Upper lobe of left lung (tissue), 6 donors: ENCODE measurements around the gene SERPINE3. TPM values are rescaled to one million over a fixed set of nuclear protein-coding genes. Genes with fewer than 3 reads are reported as not detected.

Experiments used
- ATAC-seq, 2 donors: fragments of 200-7000 bp; cut with Tn5 transposase; one replicate each; pipeline ENCODE4 v1.9.1; 2022; ENCODE audit warnings: mild to moderate bottlenecking in 2 of 2, moderate library complexity in 2 of 2; ENCODE audit not compliant: low FRiP score in 2 of 2
- DNase-seq, 2 donors: peaks; one replicate each; pipeline ENCODE4 v3.0.0-alpha.2; 2019 to 2020
- H3K27ac ChIP-seq, 4 donors: fragments of 200-600 bp; sonication (generic); one replicate each; pipeline ENCODE4 v1.5.1; 2016 to 2019
- H3K27me3 ChIP-seq, 4 donors: fragments of 200-600 bp; sonication (generic); one replicate each; pipeline ENCODE4 v1.5.1; 2017 to 2019
- H3K36me3 ChIP-seq, 4 donors: fragments of 200-600 bp; sonication (generic); one replicate each; pipeline ENCODE4 v1.5.1; 2016 to 2019
- H3K4me1 ChIP-seq, 4 donors: fragments of 200-600 bp; sonication (generic); one replicate each; pipeline ENCODE4 v1.5.1; 2018 to 2019
- H3K4me3 ChIP-seq, 4 donors: fragments of 200-600 bp; sonication (generic); one replicate each; pipeline ENCODE4 v1.5.1; 2017 to 2019; ENCODE audit warnings: mild to moderate bottlenecking in 2 of 4, moderate library complexity in 1 of 4
- H3K9me3 ChIP-seq, 4 donors: fragments of 200-600 bp; sonication (generic); one replicate each; pipeline ENCODE4 v1.5.1; 2018 to 2019
- EP300 ChIP-seq, 4 donors: sonication (generic); formaldehyde crosslinking; IDR thresholded peaks; one replicate each; pipeline ENCODE4 v1.5.1; 2017; ENCODE audit warnings: antibody characterized with exemption in 4 of 4, control low read depth in 2 of 4
- POLR2A ChIP-seq, 4 donors: fragments of 450-650 bp; IDR thresholded peaks; one replicate each; pipeline ENCODE4 v1.5.1; 2016 to 2017; ENCODE audit warnings: antibody characterized with exemption in 4 of 4, mild to moderate bottlenecking in 2 of 4
- POLR2AphosphoS5 ChIP-seq, 2 donors: sonication (generic); formaldehyde crosslinking; IDR thresholded peaks; one replicate each; pipeline ENCODE4 v1.5.1; 2017; ENCODE audit warnings: antibody characterized with exemption in 2 of 2
- WGBS, 2 donors: methylation state at CpG; one replicate each; pipeline ENCODE4 v1.1.5; 2017 to 2018; 5-methylcytosine and 5-hydroxymethylcytosine counted together
- total RNA-seq, 6 donors: library from RNA; depleted of rRNA in 4 of 6; stranded (reverse); fragments of >200 nt in 4 of 6; gene quantifications; one replicate each; pipeline versions ENCODE4 v1.1.0 to v1.2.1, GENCODE V29; 2016 to 2021
- TF ChIP-seq, protein P1 (sequence below), 6 experiments: fragments of 450-650 bp in 4 of 6; fragments of 200-600 bp in 2 of 6; sonication (generic) in 2 of 6; IDR thresholded peaks; one replicate each; pipeline ENCODE4 v1.5.1; 2016 to 2019; ENCODE audit warnings: antibody characterized with exemption in 6 of 6
- donor health status: DM: no; HTN: no; CAD: no; lungs with moderate emphysema.
- donor health status: DM: no; HTN: yes; CAD: no; lungs with severe emphysema.

SERPINE3 gene
- total RNA-seq, 6 donors from 2014 or later = not detected

GRCh38 chr13:51336746-51337145, 2.7 kb upstream of the SERPINE3 start:
- no peaks in the 10 kb centered on the region for H3K4me1 ChIP-seq
- DNase-seq (no peak), ATAC-seq (no peak)
- no peak overlapping the region for H3K27ac ChIP-seq
- H3K4me3 ChIP-seq = no peak overlapping the region
- 91% methylated on average over 5 of the region's 5 CpGs; no CpG with 5 or more reads in 1 of the 2 donors for WGBS, 2 donors
- H3K27me3 ChIP-seq = no peaks in the 10 kb centered on the region
- H3K9me3 ChIP-seq = no peaks in the 10 kb centered on the region
- TF ChIP-seq, protein P1, sequence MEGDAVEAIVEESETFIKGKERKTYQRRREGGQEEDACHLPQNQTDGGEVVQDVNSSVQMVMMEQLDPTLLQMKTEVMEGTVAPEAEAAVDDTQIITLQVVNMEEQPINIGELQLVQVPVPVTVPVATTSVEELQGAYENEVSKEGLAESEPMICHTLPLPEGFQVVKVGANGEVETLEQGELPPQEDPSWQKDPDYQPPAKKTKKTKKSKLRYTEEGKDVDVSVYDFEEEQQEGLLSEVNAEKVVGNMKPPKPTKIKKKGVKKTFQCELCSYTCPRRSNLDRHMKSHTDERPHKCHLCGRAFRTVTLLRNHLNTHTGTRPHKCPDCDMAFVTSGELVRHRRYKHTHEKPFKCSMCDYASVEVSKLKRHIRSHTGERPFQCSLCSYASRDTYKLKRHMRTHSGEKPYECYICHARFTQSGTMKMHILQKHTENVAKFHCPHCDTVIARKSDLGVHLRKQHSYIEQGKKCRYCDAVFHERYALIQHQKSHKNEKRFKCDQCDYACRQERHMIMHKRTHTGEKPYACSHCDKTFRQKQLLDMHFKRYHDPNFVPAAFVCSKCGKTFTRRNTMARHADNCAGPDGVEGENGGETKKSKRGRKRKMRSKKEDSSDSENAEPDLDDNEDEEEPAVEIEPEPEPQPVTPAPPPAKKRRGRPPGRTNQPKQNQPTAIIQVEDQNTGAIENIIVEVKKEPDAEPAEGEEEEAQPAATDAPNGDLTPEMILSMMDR (IDR thresholded peaks at IDR 0.05) = no peak
- TF ChIP-seq POLR2A (IDR thresholded peaks at IDR 0.05) (no peak), POLR2AphosphoS5 (IDR thresholded peaks at IDR 0.05) (no peak), EP300 (IDR thresholded peaks at IDR 0.05) (no peak)
- no peaks in the 10 kb centered on the region for H3K36me3 ChIP-seq

DNA sequence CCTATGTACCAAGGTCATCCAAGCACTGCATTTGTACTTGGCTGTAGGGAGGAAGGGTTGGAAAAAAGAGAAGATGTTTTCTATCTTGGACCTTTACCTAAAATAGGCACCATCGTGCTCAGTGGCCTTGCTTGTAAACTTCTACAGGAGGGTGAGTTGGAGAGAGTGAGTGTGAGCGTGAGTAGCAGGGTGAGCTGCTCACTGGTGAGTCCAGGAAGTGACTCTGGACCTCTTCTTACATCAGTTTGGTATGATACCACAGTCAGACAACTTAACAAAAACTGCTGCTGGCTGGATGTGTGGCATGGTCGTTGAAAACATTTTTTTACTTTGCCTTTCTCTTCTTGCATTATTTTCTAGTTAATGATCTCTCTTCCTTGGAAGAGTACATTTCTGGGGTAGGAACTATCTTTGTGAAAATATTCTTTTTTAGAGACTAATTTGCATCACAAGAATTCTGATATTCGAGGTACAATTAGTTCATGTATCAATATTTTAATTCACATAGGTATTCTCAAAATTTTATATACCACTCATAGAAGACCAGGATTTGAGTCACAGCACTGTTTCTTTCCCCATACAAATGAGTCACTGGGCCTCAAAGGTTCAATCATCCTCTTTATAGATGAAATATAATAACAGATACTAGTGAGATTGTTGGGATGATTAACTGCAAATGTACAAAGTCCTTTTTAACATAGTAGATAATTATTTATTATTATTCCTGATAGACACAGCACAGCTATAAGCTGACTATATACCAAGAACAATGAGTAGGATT, 651 bp downstream of the SERPINE3 start:
- Histone ChIP-seq H3K27ac (no peak overlapping the region), H3K36me3 (no peaks in the 10 kb centered on the region), H3K4me1 (no peaks in the 10 kb centered on the region), H3K9me3 (no peaks in the 10 kb centered on the region), H3K27me3 (no peaks in the 10 kb centered on the region), H3K4me3 (no peak overlapping the region)
- TF ChIP-seq, protein P1 (IDR thresholded peaks at IDR 0.05) = no peak
- TF ChIP-seq POLR2AphosphoS5 (IDR thresholded peaks at IDR 0.05) = no peak
- TF ChIP-seq EP300 (IDR thresholded peaks at IDR 0.05) = no peak
- TF ChIP-seq POLR2A (IDR thresholded peaks at IDR 0.05) = no peak
- ATAC-seq (no peak), DNase-seq (no peak)
- 71 to 72% methylated on average over 4 of the region's 4 CpGs for WGBS, 2 donors

DNA sequence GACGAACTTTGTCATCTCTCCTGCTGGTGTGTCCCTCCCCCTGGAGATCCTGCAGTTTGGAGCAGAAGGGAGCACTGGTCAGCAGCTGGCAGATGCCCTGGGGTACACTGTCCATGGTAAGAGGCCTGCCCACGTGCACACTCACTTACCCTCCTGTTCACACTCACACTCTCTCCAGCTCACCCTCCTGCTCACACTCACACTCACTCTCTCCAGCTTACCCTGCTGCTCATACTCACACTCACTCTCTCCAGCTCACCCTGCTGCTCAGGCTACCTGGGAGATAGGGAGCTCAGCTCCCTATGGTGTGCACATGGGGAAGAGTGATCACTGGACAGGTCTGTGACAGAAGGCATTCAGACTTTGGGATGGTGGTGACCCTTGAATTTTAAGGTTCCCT, 1.7 kb downstream of the SERPINE3 start:
- DNase-seq (no peak), ATAC-seq (peak in 1 of 2 donors; percentile 16)
- no peaks in the 10 kb centered on the region for H3K36me3 ChIP-seq
- no peaks in the 10 kb centered on the region for H3K27me3 ChIP-seq
- WGBS, 2 donors = 79 to 86% methylated on average over 2 of the region's 2 CpGs
- no peaks in the 10 kb centered on the region for H3K9me3 ChIP-seq
- TF ChIP-seq EP300 (IDR thresholded peaks at IDR 0.05) (no peak), POLR2AphosphoS5 (IDR thresholded peaks at IDR 0.05) (no peak), POLR2A (IDR thresholded peaks at IDR 0.05) (no peak)
- TF ChIP-seq, protein P1 (IDR thresholded peaks at IDR 0.05) = no peak
- no peaks in the 10 kb centered on the region for H3K4me1 ChIP-seq
- H3K4me3 ChIP-seq = no peak overlapping the region
- H3K27ac ChIP-seq = no peak overlapping the region

- DNase-seq (no peak), ATAC-seq (no peak)
- Histone ChIP-seq H3K36me3 (no peaks in the 10 kb centered on the region), H3K27ac (no peak overlapping the region), H3K4me3 (no peak overlapping the region), H3K27me3 (no peaks in the 10 kb centered on the region), H3K4me1 (no peaks in the 10 kb centered on the region), H3K9me3 (no peaks in the 10 kb centered on the region)
- 99 to 100% methylated on average over 4 of the region's 4 CpGs for WGBS, 2 donors
- TF ChIP-seq EP300 (IDR thresholded peaks at IDR 0.05) (no peak), POLR2AphosphoS5 (IDR thresholded peaks at IDR 0.05) (no peak), POLR2A (IDR thresholded peaks at IDR 0.05) (no peak)
- TF ChIP-seq, protein P1 (IDR thresholded peaks at IDR 0.05) = no peak
These were observed 2.3 kb downstream of the SERPINE3 start for GRCh38 chr13:51341791-51342190.

DNA sequence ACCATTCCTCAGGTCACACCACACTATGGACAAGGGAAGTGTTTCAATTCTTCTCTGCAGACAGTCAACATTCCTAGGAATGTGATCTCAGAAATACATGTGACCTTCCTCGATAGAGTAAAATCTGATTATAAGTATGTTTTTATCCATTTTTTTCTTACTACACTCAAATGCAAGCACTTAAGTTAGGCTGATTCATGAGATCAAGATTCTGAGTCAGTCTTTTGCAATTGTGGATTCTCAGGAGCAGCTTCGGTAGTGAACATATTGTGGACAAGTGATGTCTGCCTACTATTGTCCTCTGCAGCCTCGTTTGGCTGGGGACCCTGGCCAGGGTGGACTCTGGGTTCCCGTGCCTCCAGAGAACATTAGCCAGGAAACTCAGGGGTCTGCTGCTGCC, 3.2 kb downstream of the SERPINE3 start:
- no peak for DNase-seq
- TF ChIP-seq POLR2AphosphoS5 (IDR thresholded peaks at IDR 0.05) (no peak), POLR2A (IDR thresholded peaks at IDR 0.05) (no peak), EP300 (IDR thresholded peaks at IDR 0.05) (no peak)
- TF ChIP-seq, protein P1 (IDR thresholded peaks at IDR 0.05) = no peak
- Histone ChIP-seq H3K4me3 (no peak overlapping the region), H3K4me1 (no peaks in the 10 kb centered on the region), H3K27me3 (no peaks in the 10 kb centered on the region), H3K27ac (no peak overlapping the region), H3K9me3 (no peaks in the 10 kb centered on the region), H3K36me3 (no peaks in the 10 kb centered on the region)
- no peak for ATAC-seq
- 68 to 79% methylated on average over 3 to 4 of the region's 4 CpGs for WGBS, 2 donors
